HepG2 (cell line): ENCODE data around the gene CDKL5. TPM values are rescaled to one million over a fixed set of nuclear protein-coding genes. Genes with fewer than 3 reads are reported as not detected.

ENCODE experiments used
- ATAC-seq: fragments of 200-7000 bp; cut with Tn5 transposase; 3 replicates; pipeline ENCODE4 v1.9.1; 2020; ENCODE audit warnings: mild to moderate bottlenecking, moderate library complexity
- BruUV-seq: library from RNA; stranded (reverse); fragments of 400-500 nt; replicated peaks from 2 replicates; lab custom pipeline; 2021; lab: Mats Ljungman, UMichigan
- CTCF ChIA-PET: fragments of 300-600 bp; formaldehyde crosslinking; extraction: SDS; loops from one replicate; lab custom pipeline; 2021; ENCODE audit warnings: low total read pairs, inconsistent platforms, low intra/inter-chr PET ratio; lab: Yijun Ruan, JAX
- POLR2A ChIA-PET: fragments of 350-600 bp; sonication (Branson Sonifier 250); formaldehyde crosslinking; loops from one replicate; lab custom pipeline; 2020; ENCODE audit warnings: antibody characterized with exemption, inconsistent platforms; lab: Yijun Ruan, JAX
- DNase-seq: peaks from one replicate; pipeline ENCODE4 v3.0.0-alpha.2; 2015; ENCODE audit warnings: low spot score
- FAIRE-seq: peaks from 3 replicates; lab custom pipeline; 2011; peaks lifted over from hg19 to GRCh38; lab: Jason Lieb, UNC
- H2AFZ ChIP-seq: one replicate; pipeline ENCODE4 v1.6.1; 2011; ENCODE audit warnings: low read length, inconsistent platforms
- H3K27ac ChIP-seq: fragments of 300-600 bp; 3 replicates; pipeline ENCODE4 v1.8.0; 2011; ENCODE audit warnings: mixed run types, mild to moderate bottlenecking, mixed read lengths, low read length, inconsistent platforms; ENCODE audit not compliant: insufficient read depth; ENCODE audit errors: extremely low read length
- H3K27me3 ChIP-seq, 2 experiments: fragments of 200-600 bp in 1 of 2; 2 replicates in 1 of 2; 3 replicates in 1 of 2; pipeline versions ENCODE4 v1.6.0 to v1.8.0; 2011; ENCODE audit warnings: low read length in 2 of 2, mild to moderate bottlenecking in 2 of 2, moderate library complexity in 2 of 2, inconsistent platforms in 1 of 2; ENCODE audit not compliant: insufficient read depth in 2 of 2, control insufficient read depth in 1 of 2
- H3K36me3 ChIP-seq, 2 experiments: fragments of 200-600 bp in 1 of 2; replicated peaks in 1 of 2; 2 replicates in 1 of 2; 3 replicates in 1 of 2; pipeline versions ENCODE4 v1.5.1 to v1.8.0; 2011; ENCODE audit warnings: low read length in 2 of 2, inconsistent platforms in 1 of 2; ENCODE audit not compliant: insufficient read depth in 2 of 2, control insufficient read depth in 1 of 2
- H3K4me1 ChIP-seq: 2 replicates; pipeline ENCODE4 v1.5.1; 2012; ENCODE audit warnings: low read length, inconsistent platforms; ENCODE audit not compliant: insufficient read depth
- H3K4me2 ChIP-seq: 2 replicates; pipeline ENCODE4 v1.6.0; 2011; ENCODE audit warnings: low read depth, low read length, inconsistent platforms
- H3K4me3 ChIP-seq, 3 experiments: fragments of 200-600 bp in 1 of 3; sonication (generic), shearing (Covaris generic) in 1 of 3; replicated peaks in 1 of 3; 2 replicates each; pipeline ENCODE4 v1.5.1; 2011 to 2016; ENCODE audit warnings: low read length in 3 of 3, inconsistent platforms in 2 of 3, low read depth in 2 of 3, mild to moderate bottlenecking in 2 of 3, control low read depth in 1 of 3, mixed read lengths in 1 of 3; ENCODE audit not compliant: insufficient read depth in 1 of 3
- H3K79me2 ChIP-seq: one replicate; pipeline ENCODE4 v1.6.1; 2011; ENCODE audit warnings: low read length, inconsistent platforms; ENCODE audit not compliant: insufficient read depth
- H3K9ac ChIP-seq: 2 replicates; pipeline ENCODE4 v1.6.0; 2011; ENCODE audit warnings: mild to moderate bottlenecking, low read depth, low read length, inconsistent platforms; ENCODE audit not compliant: insufficient read depth
- H3K9me3 ChIP-seq: 2 replicates; pipeline ENCODE4 v1.5.1; 2012; ENCODE audit warnings: mild to moderate bottlenecking, low read length
- H4K20me1 ChIP-seq: 2 replicates; pipeline ENCODE4 v1.6.0; 2011; ENCODE audit warnings: inconsistent platforms, mild to moderate bottlenecking, low read length, moderate library complexity; ENCODE audit not compliant: insufficient read depth
- CHD4 ChIP-seq: fragments of 200-600 bp; sonication (generic); IDR thresholded peaks from 2 replicates; pipeline ENCODE4 v1.7.0; 2017; ENCODE audit warnings: mild to moderate bottlenecking, low read length, borderline replicate concordance
- EEA1 ChIP-seq: sonication (generic); formaldehyde crosslinking; IDR thresholded peaks from 2 replicates; pipeline ENCODE4 v1.5.1; 2020; ENCODE audit warnings: mild to moderate bottlenecking, missing genetic modification reagents, borderline replicate concordance
- ELF3 ChIP-seq: IDR thresholded peaks from 2 replicates; pipeline ENCODE4 v1.6.1; 2016; ENCODE audit warnings: missing genetic modification reagents, missing compliant biosample characterization
- FOXO1 ChIP-seq: sonication (generic); formaldehyde crosslinking; IDR thresholded peaks from 2 replicates; pipeline ENCODE4 v1.4.0; 2020; ENCODE audit warnings: missing genetic modification reagents
- MAF1 ChIP-seq: sonication (generic); formaldehyde crosslinking; IDR thresholded peaks from 2 replicates; pipeline ENCODE4 v1.5.0; 2020; ENCODE audit warnings: missing genetic modification reagents, borderline replicate concordance
- MAX ChIP-seq: IDR thresholded peaks from 2 replicates; pipeline ENCODE4 v1.6.1; 2012; ENCODE audit warnings: inconsistent platforms
- PREB ChIP-seq: sonication (generic); formaldehyde crosslinking; IDR thresholded peaks from 2 replicates; pipeline ENCODE4 v1.4.0; 2020; ENCODE audit warnings: missing genetic modification reagents
- RBFOX2 ChIP-seq: fragments of 200-400 bp; formaldehyde crosslinking; IDR thresholded peaks from 2 replicates; pipeline ENCODE4 v1.6.1; 2017; ENCODE audit warnings: low read depth, mild to moderate bottlenecking, low read length
- SIX1 ChIP-seq: sonication (generic); formaldehyde crosslinking; IDR thresholded peaks from 2 replicates; pipeline ENCODE4 v1.4.0; 2020; ENCODE audit warnings: missing genetic modification reagents, borderline replicate concordance
- SUZ12 ChIP-seq: fragments of 150-350 bp; IDR thresholded peaks from 2 replicates; pipeline ENCODE4 v1.6.1; 2014; ENCODE audit warnings: low read depth, low read length
- TEF ChIP-seq: sonication (generic); formaldehyde crosslinking; IDR thresholded peaks from 2 replicates; pipeline ENCODE4 v1.5.0; 2020; ENCODE audit warnings: missing genetic modification reagents
- ZNF232 ChIP-seq: sonication (generic); formaldehyde crosslinking; IDR thresholded peaks from 2 replicates; pipeline ENCODE4 v1.4.0; 2020; ENCODE audit warnings: missing genetic modification reagents, borderline replicate concordance
- ZNF607 ChIP-seq: sonication (generic); formaldehyde crosslinking; IDR thresholded peaks from 2 replicates; pipeline ENCODE4 v1.5.1; 2020; ENCODE audit warnings: missing genetic modification reagents, mild to moderate bottlenecking, borderline replicate concordance
- ZNF740 ChIP-seq: sonication (generic); formaldehyde crosslinking; IDR thresholded peaks from 2 replicates; pipeline ENCODE4 v1.4.0; 2020; ENCODE audit warnings: missing genetic modification reagents
- ZSCAN9 ChIP-seq: IDR thresholded peaks from 2 replicates; pipeline ENCODE4 v1.6.1; 2016; ENCODE audit warnings: borderline replicate concordance
- whole genome bisulfite sequencing: methylation state at CpG from one replicate; pipeline ENCODE4 v1.1.6; 2017; ENCODE audit warnings: low lambda C conversion rate; 5-methylcytosine and 5-hydroxymethylcytosine counted together
- in situ Hi-C: cut with HindIII; loops from 2 replicates; pipeline ENCODE4 v1.10.0; 2017; ENCODE audit warnings: low pct_unique_long_range_greater_than_20kb; ENCODE audit not compliant: extremely low pct_ligation_motif_present
- intact Hi-C: fragments of 100-400 bp; cut with micrococcal nuclease; formaldehyde crosslinking; loops from one replicate; pipeline ENCODE4 v1.10.0; 2022; ENCODE audit not compliant: unreplicated experiment
- polyA plus RNA-seq, 8 experiments: library from polyadenylated mRNA; depleted of rRNA in 3 of 8; stranded (reverse) in 7 of 8; unstranded in 1 of 8; fragments of >200 nt; fragmentation: Illumina TruSeq in 4 of 8; extraction: Trizol in 4 of 8; gene quantifications; 2 replicates each; pipeline versions ENCODE4 v1.2.1 to v1.2.3, GENCODE V29; 2011 to 2016; ENCODE audit warnings: low read depth in 4 of 8, missing spikeins in 1 of 8, mixed read lengths in 1 of 8; ENCODE audit not compliant: insufficient read depth in 1 of 8
- total RNA-seq, 5 experiments: library from RNA; depleted of rRNA; stranded (reverse); fragments of >200 nt; fragmentation: Illumina TruSeq; extraction: Trizol; gene quantifications; 2 replicates each; pipeline ENCODE4 v1.2.3, GENCODE V29; 2016; ENCODE audit warnings: low read depth in 1 of 5

Gene CDKL5
- total and polyA plus RNA-seq, 2 of the 13 experiments (the other 11 are each of a cell fraction or from before 2014, with no cell fraction given) = 2.8 to 7.0 TPM

- no peaks in the 10 kb centered on the region for H3K36me3 ChIP-seq
- H3K9ac ChIP-seq = no peak overlapping the region
- in situ Hi-C loops = no loop called here
- no TSS peak for BruUV-seq
- intact Hi-C loops = no loop called here
- no peaks in the 10 kb centered on the region for H4K20me1 ChIP-seq
- FAIRE-seq (no peak), ATAC-seq (no peak), DNase-seq (no peak)
- H3K27ac ChIP-seq = no peak overlapping the region
- no peaks in the 10 kb centered on the region for H3K79me2 ChIP-seq
- H2AFZ ChIP-seq = no peak overlapping the region
- H3K27me3 ChIP-seq = no peaks in the 10 kb centered on the region
- WGBS = 98% methylated on average over 2 of the region's 2 CpGs
- H3K4me1 ChIP-seq = peaks cover 15% of the 10 kb centered on the region
- TF ChIP-seq SUZ12 = no peak
- no peak for TF ChIP-seq ZSCAN9 (CRISPR knock-in tag)
- TF ChIP-seq FOXO1 (CRISPR knock-in tag) = no peak
- TF ChIP-seq MAF1 = no peak
- no peak for TF ChIP-seq PREB (CRISPR knock-in tag)
- no peak for TF ChIP-seq ZNF740 (CRISPR knock-in tag)
- TF ChIP-seq SIX1 = no peak
- no peak for TF ChIP-seq ELF3 (CRISPR knock-in tag)
- no peak for TF ChIP-seq RBFOX2
- TF ChIP-seq TEF (CRISPR knock-in tag) = no peak
- TF ChIP-seq MAX = no peak
- no peak for TF ChIP-seq CHD4
- no peak for TF ChIP-seq EEA1
- no peak for TF ChIP-seq ZNF232
- no peak for TF ChIP-seq ZNF607 (CRISPR knock-in tag)
- H3K9me3 ChIP-seq = no peaks in the 10 kb centered on the region
- POLR2A ChIA-PET = no interaction called here
- CTCF ChIA-PET = no interaction called here
- no peak overlapping the region for H3K4me3 ChIP-seq
- H3K4me2 ChIP-seq = no peak overlapping the region
Observed at GRCh38 chrX:18639280-18639679, 213.9 kb downstream of the CDKL5 start.
